GM12878 (cell line): ENCODE measurements around the gene GINS2. TPM values are rescaled to one million over a fixed set of nuclear protein-coding genes. Genes with fewer than 3 reads are reported as not detected.
A peak's percentile ranks its signal among the peaks of the same experiment; 100 is the strongest.

ENCODE experiments used
- ATAC-seq: fragments of 200-7000 bp; cut with Tn5 transposase; 3 replicates; pipeline ENCODE4 v1.9.1; 2020; ENCODE audit warnings: mild to moderate bottlenecking, moderate library complexity
- BruUV-seq: library from RNA; stranded (reverse); fragments of 400-500 nt; replicated peaks from 2 replicates; lab custom pipeline; 2021; lab: Mats Ljungman, UMichigan
- CTCF ChIA-PET: fragments of 300-600 bp; sonication (Branson Sonifier 250); formaldehyde crosslinking; extraction: SDS; loops from one replicate; lab custom pipeline; 2021; ENCODE audit warnings: inconsistent platforms; lab: Yijun Ruan, JAX
- POLR2A ChIA-PET: fragments of 350-600 bp; formaldehyde crosslinking; extraction: SDS; loops from one replicate; lab custom pipeline; 2021; ENCODE audit warnings: inconsistent platforms; lab: Charles Lee
- RAD21 ChIA-PET: fragments of 300-600 bp; sonication (Branson Sonifier 250); formaldehyde crosslinking; loops from one replicate; lab custom pipeline; 2023; ENCODE audit warnings: antibody characterized with exemption; ENCODE audit not compliant: unreplicated experiment; lab: Charles Lee
- SMC1A ChIA-PET: fragments of 300-600 bp; sonication (Branson Sonifier 250); formaldehyde crosslinking; loops from one replicate; lab custom pipeline; 2023; ENCODE audit not compliant: unreplicated experiment, uncharacterized antibody; lab: Charles Lee
- DNase-seq: peaks from one replicate; pipeline ENCODE4 v3.0.0-alpha.2; 2011; ENCODE audit warnings: low read depth, low spot score
- FAIRE-seq: peaks from 3 replicates; lab custom pipeline; 2011; peaks lifted over from hg19 to GRCh38; lab: Jason Lieb, UNC
- H2AFZ ChIP-seq: 2 replicates; pipeline ENCODE4 v1.6.0; 2011; ENCODE audit warnings: low read depth, low read length, control low read depth; ENCODE audit not compliant: control insufficient read depth
- H3K27ac ChIP-seq: 2 replicates; pipeline ENCODE4 v1.5.1; 2011; ENCODE audit warnings: control low read depth; ENCODE audit not compliant: control insufficient read depth, insufficient read depth
- H3K27me3 ChIP-seq, 2 experiments: replicated peaks in 1 of 2; 2 replicates each; pipeline versions ENCODE4 v1.6.0 to v1.6.1; 2011; ENCODE audit warnings: low read length in 1 of 2; ENCODE audit not compliant: control insufficient read depth in 2 of 2, insufficient read depth in 2 of 2
- H3K36me3 ChIP-seq, 2 experiments: 2 replicates each; pipeline ENCODE4 v1.5.1; 2011; ENCODE audit warnings: low read length in 1 of 2; ENCODE audit not compliant: control insufficient read depth in 2 of 2, insufficient read depth in 2 of 2
- H3K4me1 ChIP-seq: 2 replicates; pipeline ENCODE4 v1.6.1; 2011; ENCODE audit warnings: mild to moderate bottlenecking, low read length, moderate library complexity, mixed read lengths; ENCODE audit not compliant: control insufficient read depth, insufficient read depth
- H3K4me2 ChIP-seq: 2 replicates; pipeline ENCODE4 v1.6.0; 2011; ENCODE audit warnings: control low read depth; ENCODE audit not compliant: control insufficient read depth, insufficient read depth
- H3K4me3 ChIP-seq: fragments of 200-600 bp; sonication (generic); 2 replicates; pipeline ENCODE4 v1.5.1; 2016
- H3K79me2 ChIP-seq: 2 replicates; pipeline ENCODE4 v1.6.0; 2011; ENCODE audit warnings: low read length; ENCODE audit not compliant: control insufficient read depth, insufficient read depth
- H3K9ac ChIP-seq: 2 replicates; pipeline ENCODE4 v1.8.0; 2011; ENCODE audit warnings: low read length, control low read depth, mixed read lengths; ENCODE audit not compliant: control insufficient read depth, insufficient read depth
- H3K9me3 ChIP-seq: replicated peaks from 3 replicates; pipeline ENCODE4 v1.5.1; 2011; ENCODE audit warnings: mild to moderate bottlenecking, low read length; ENCODE audit not compliant: control insufficient read depth, insufficient read depth
- H4K20me1 ChIP-seq: 2 replicates; pipeline ENCODE4 v1.6.0; 2011; ENCODE audit not compliant: control insufficient read depth, insufficient read depth
- CHD4 ChIP-seq: fragments of 200-600 bp; sonication (generic); IDR thresholded peaks from 2 replicates; pipeline ENCODE4 v1.6.1; 2016; ENCODE audit warnings: mild to moderate bottlenecking
- CTCF ChIP-seq, 3 experiments: IDR thresholded peaks in 2 of 3; conservative IDR thresholded peaks in 1 of 3; 2 replicates each; pipeline ENCODE4 v1.5.1; 2011; ENCODE audit warnings: low read depth in 3 of 3, low read length in 3 of 3, mild to moderate bottlenecking in 3 of 3, control low read depth in 2 of 3, moderate library complexity in 2 of 3, inconsistent platforms in 1 of 3, mixed read lengths in 1 of 3; ENCODE audit not compliant: control insufficient read depth in 2 of 3, insufficient read depth in 1 of 3; ENCODE audit errors: extremely low read depth in 1 of 3
- EGR1 ChIP-seq, 2 experiments: IDR thresholded peaks; 1 replicate in 1 of 2; 2 replicates in 1 of 2; pipeline ENCODE4 v1.6.1; 2011 to 2012; ENCODE audit warnings: low read depth in 2 of 2, low read length in 2 of 2, borderline replicate concordance in 1 of 2, mild to moderate bottlenecking in 1 of 2, moderate library complexity in 1 of 2
- FOS ChIP-seq: IDR thresholded peaks from 3 replicates; pipeline ENCODE4 v1.6.1; 2011; ENCODE audit warnings: borderline replicate concordance; ENCODE audit not compliant: insufficient read length; ENCODE audit errors: extremely low read depth
- MLLT1 ChIP-seq: fragments of 450-650 bp; IDR thresholded peaks from 2 replicates; pipeline ENCODE4 v1.6.1; 2016; ENCODE audit warnings: mild to moderate bottlenecking
- WGBS: methylation state at CpG from one replicate; pipeline ENCODE4 v1.1.6; 2016; ENCODE audit warnings: low lambda C conversion rate; ENCODE audit not compliant: insufficient replicate concordance, insufficient coverage; ENCODE audit errors: missing lambda C conversion rate; 5-methylcytosine and 5-hydroxymethylcytosine counted together
- in situ Hi-C: fragments of 300-500 bp; cut with MboI; formaldehyde crosslinking; loops from 9 replicates; pipeline ENCODE4 v1.14.3; 2018; ENCODE audit warnings: mixed read lengths
- intact Hi-C: fragments of 100-400 bp; cut with micrococcal nuclease; formaldehyde crosslinking; loops from one replicate; pipeline ENCODE4 v1.14.2; 2022; ENCODE audit not compliant: unreplicated experiment
- polyA plus RNA-seq, 11 experiments: library from polyadenylated mRNA; depleted of rRNA in 4 of 11; unstranded in 6 of 11; stranded (reverse) in 5 of 11; fragments of >200 nt; fragmentation: Nextera tagmentation in 4 of 11; fragmentation: Illumina TruSeq in 1 of 11; extraction: Ambion mirVana in 4 of 11; extraction: Trizol in 1 of 11; gene quantifications; 1 replicate in 1 of 11; 2 replicates in 10 of 11; pipeline versions ENCODE4 v1.2.1 to v1.2.3, GENCODE V29; 2011 to 2016; ENCODE audit warnings: inconsistent platforms in 2 of 11, missing spikeins in 2 of 11, low read depth in 1 of 11
- total RNA-seq, 4 experiments: library from RNA; depleted of rRNA in 3 of 4; stranded (reverse); fragments of >200 nt in 3 of 4; fragmentation: Illumina TruSeq in 1 of 4; extraction: Trizol in 1 of 4; gene quantifications; 2 replicates each; pipeline versions ENCODE4 v1.2.1 to v1.2.3, GENCODE V29; 2013 to 2021
- TF ChIP-seq, protein P1 (sequence below): IDR thresholded peaks from 2 replicates; pipeline ENCODE4 v1.6.1; 2011; ENCODE audit warnings: borderline replicate concordance, low read depth, mild to moderate bottlenecking, moderate library complexity, mixed read lengths, low read length; ENCODE audit not compliant: insufficient read depth; ENCODE audit errors: extremely low read length

GINS2 gene
- total and polyA plus RNA-seq, 10 of the 15 experiments (the other 5 are each of a cell fraction or from before 2014, with no cell fraction given): 42.7 to 90.8 (median 57.0) TPM

GRCh38 chr16:85687651-85688471, 893 bp downstream of the GINS2 start:
- H2AFZ ChIP-seq: peak overlapping the region; percentile 86; the same call in 1 of the 2 replicates
- H3K27ac ChIP-seq: peak overlapping the region; percentile 69
- in situ Hi-C loops: no loop called here
- WGBS: 3% methylated on average over 49 of the region's 49 CpGs
- H3K36me3 ChIP-seq: peaks cover 0 to 2% of the 10 kb centered on the region in 2 experiments; a peak in 3 of 4 replicates
- FAIRE-seq (no peak), ATAC-seq (peak; percentile 30), DNase-seq (no peak)
- no peaks in the 10 kb centered on the region for H3K9me3 ChIP-seq
- H3K79me2 ChIP-seq: peaks cover 38% of the 10 kb centered on the region
- ChIA-PET POLR2A (no interaction called here), RAD21 (no interaction called here), SMC1A (interaction anchor here (2.0 kb wide), 1 partner anchor 71 kb away, joined by 5 read pairs; no protein-coding TSS in a partner anchor), CTCF (interaction anchor here (0.7 to 1.4 kb wide), 2 partner anchors 28 to 29 kb away, joined by 3 to 6 read pairs; no protein-coding TSS in a partner anchor)
- TF ChIP-seq MLLT1 (peak; percentile 86), EGR1 (IDR thresholded peaks at IDR 0.05; ENCODE audit: borderline replicate concordance in 1 of 2, low read depth in 2 of 2, low read length in 2 of 2) (0 out of 3 replicates have a peak, but pooled peaks of 1 of the 2 experiments have one; percentile 30), CTCF (IDR thresholded peaks at IDR 0.05 in 2 of 3, conservative IDR thresholded peaks at IDR 0.05 in 1 of 3; ENCODE audit: control insufficient read depth in 2 of 3, extremely low read depth in 1 of 3, insufficient read depth in 1 of 3, low read depth in 3 of 3, low read length in 3 of 3) (peak in 1 of 3 experiments; percentile 6; a peak in 1 of 6 replicates), CHD4 (0 out of 2 replicates have a peak, but pooled peaks have one; percentile 70), FOS (no peak)
- TF ChIP-seq, protein P1, sequence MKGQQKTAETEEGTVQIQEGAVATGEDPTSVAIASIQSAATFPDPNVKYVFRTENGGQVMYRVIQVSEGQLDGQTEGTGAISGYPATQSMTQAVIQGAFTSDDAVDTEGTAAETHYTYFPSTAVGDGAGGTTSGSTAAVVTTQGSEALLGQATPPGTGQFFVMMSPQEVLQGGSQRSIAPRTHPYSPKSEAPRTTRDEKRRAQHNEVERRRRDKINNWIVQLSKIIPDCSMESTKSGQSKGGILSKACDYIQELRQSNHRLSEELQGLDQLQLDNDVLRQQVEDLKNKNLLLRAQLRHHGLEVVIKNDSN: no peak
- H3K27me3 ChIP-seq: no peaks in the 10 kb centered on the region
- no TSS peak for BruUV-seq
- intact Hi-C loops: loop anchor here (2.0 to 5.0 kb wide), 2 partner anchors 69 to 133 kb away; no protein-coding TSS in a partner anchor
- peak overlapping the region; percentile 80 for H3K9ac ChIP-seq
- no peaks in the 10 kb centered on the region for H4K20me1 ChIP-seq
- H3K4me3 ChIP-seq: peak overlapping the region; percentile 81
- peaks cover 23% of the 10 kb centered on the region for H3K4me1 ChIP-seq
- H3K4me2 ChIP-seq: peak overlapping the region; percentile 58
